ENCODE measurements around the gene SLC9A9.

- no peak for TF ChIP-seq POLR2A (IDR thresholded peaks at IDR 0.05; ENCODE audit: low read length)
- TF ChIP-seq GATA1 (IDR thresholded peaks at IDR 0.05; ENCODE audit: low read depth, low read length) = no peak
These were observed 527.1 kb downstream of the SLC9A9 start for GRCh38 chr3:143321058-143321769.
